Lung (tissue), 12 donors: ENCODE measurements around the gene PLG. TPM values are rescaled to one million over a fixed set of nuclear protein-coding genes. Genes with fewer than 3 reads are reported as not detected.
"Not testable (repeated sequence)": the region's sequence is repeated elsewhere in the genome, so short reads cannot be mapped to it uniquely, and the experiment has no call there.

Experiments
- ATAC-seq: fragments of 200-7000 bp; cut with Tn5 transposase; one replicate; pipeline ENCODE4 v1.9.1; 2020; ENCODE audit warnings: moderate number of reproducible peaks; ENCODE audit not compliant: insufficient read depth, low FRiP score
- DNase-seq, 3 donors: peaks; one replicate each; pipeline ENCODE4 v3.0.0-alpha.2; 2013 to 2017
- H3K27ac ChIP-seq, 2 donors: one replicate each; pipeline ENCODE4 v1.5.1; 2013; ENCODE audit warnings: mild to moderate bottlenecking in 2 of 2, moderate library complexity in 2 of 2, control low read depth in 1 of 2, inconsistent platforms in 1 of 2, low read depth in 1 of 2, low read length in 1 of 2
- H3K27me3 ChIP-seq, 3 donors: one replicate each; pipeline ENCODE4 v1.5.1; 2013; ENCODE audit warnings: low read length in 2 of 3; ENCODE audit not compliant: control insufficient read depth in 3 of 3, insufficient read depth in 3 of 3
- H3K36me3 ChIP-seq, 4 donors: one replicate each; pipeline ENCODE4 v1.5.1; 2013; ENCODE audit warnings: low read length in 4 of 4, mild to moderate bottlenecking in 1 of 4, moderate library complexity in 1 of 4; ENCODE audit not compliant: control insufficient read depth in 4 of 4, insufficient read depth in 4 of 4
- H3K4me1 ChIP-seq, 5 donors: one replicate each; pipeline ENCODE4 v1.5.1; 2013; ENCODE audit warnings: low read length in 5 of 5, mild to moderate bottlenecking in 2 of 5, moderate library complexity in 1 of 5; ENCODE audit not compliant: control insufficient read depth in 5 of 5, insufficient read depth in 5 of 5
- H3K4me3 ChIP-seq: one replicate; pipeline ENCODE4 v1.5.1; 2013; ENCODE audit warnings: mild to moderate bottlenecking, control low read depth, moderate library complexity
- H3K9ac ChIP-seq, 2 donors: one replicate each; pipeline ENCODE4 v1.5.1; 2013; ENCODE audit warnings: low read length in 2 of 2, control low read depth in 1 of 2; ENCODE audit not compliant: insufficient read depth in 1 of 2
- H3K9me3 ChIP-seq, 4 donors: one replicate each; pipeline ENCODE4 v1.5.1; 2013; ENCODE audit warnings: low read length in 3 of 4, mild to moderate bottlenecking in 1 of 4, moderate library complexity in 1 of 4; ENCODE audit not compliant: control insufficient read depth in 4 of 4, insufficient read depth in 3 of 4
- WGBS, 2 donors: extraction: QIAGEN DNeasy Blood & Tissue Kit; methylation state at CpG; one replicate each; pipeline ENCODE4 v1.1.7; 2013; 5-methylcytosine and 5-hydroxymethylcytosine counted together
- polyA plus RNA-seq, 2 donors: library from polyadenylated mRNA; stranded (reverse); fragments of 200-250 nt; gene quantifications; one replicate each; pipeline ENCODE4 v1.2.1, GENCODE V29; 2013
- total RNA-seq, 2 donors: library from RNA; depleted of rRNA in 1 of 2; stranded (reverse); fragments of >200 nt in 1 of 2; gene quantifications; one replicate each; pipeline ENCODE4 v1.2.1, GENCODE V29; 2014 to 2021
- TF ChIP-seq, protein P1 (sequence below): IDR thresholded peaks from 2 replicates; pipeline ENCODE4 v1.5.1; 2012; ENCODE audit warnings: mild to moderate bottlenecking; ENCODE audit errors: control extremely low read depth, extremely low read depth
- donor health status: control.
- donor health status: control.
- donor health status: Bipolar disorder and iron deficiency.
- donor health status: healthy.
- donor health status: DM: yes; HTN: yes; CAD: no.

PLG gene
- total and polyA plus RNA-seq, 4 donors, result 0.52 to 1.7 (median 1.5) TPM; not detected in 1

DNA sequence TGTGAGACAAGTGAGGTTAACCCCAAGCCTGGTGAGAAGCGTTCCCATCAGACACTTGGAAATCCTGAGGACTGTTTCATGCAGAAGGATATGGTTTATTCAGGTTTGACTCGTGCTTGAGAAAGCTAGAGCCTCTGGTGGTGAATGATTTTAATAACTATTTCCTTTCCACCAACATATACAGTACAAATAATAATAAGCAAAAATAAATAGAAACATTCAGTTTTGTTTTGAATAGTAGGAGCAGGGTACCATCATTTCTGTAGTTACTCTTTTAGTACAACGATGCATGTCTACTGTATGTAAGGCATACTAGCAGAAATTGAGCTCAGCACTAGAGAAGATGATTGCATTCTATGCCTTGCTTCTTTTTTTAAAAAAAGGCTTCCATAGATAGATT is 33.5 kb downstream of the PLG start:
- no peak for ATAC-seq
- Histone ChIP-seq H3K4me3 (no peak overlapping the region), H3K27ac (no peak overlapping the region), H3K9me3 (no peaks in the 10 kb centered on the region), H3K27me3 (no peaks in the 10 kb centered on the region), H3K9ac (no peak overlapping the region), H3K36me3 (no peaks in the 10 kb centered on the region), H3K4me1 (no peaks in the 10 kb centered on the region)
- no peak for DNase-seq
- WGBS, 2 donors, result 69 to 86% methylated on average over 3 of the region's 3 CpGs
- TF ChIP-seq, protein P1, sequence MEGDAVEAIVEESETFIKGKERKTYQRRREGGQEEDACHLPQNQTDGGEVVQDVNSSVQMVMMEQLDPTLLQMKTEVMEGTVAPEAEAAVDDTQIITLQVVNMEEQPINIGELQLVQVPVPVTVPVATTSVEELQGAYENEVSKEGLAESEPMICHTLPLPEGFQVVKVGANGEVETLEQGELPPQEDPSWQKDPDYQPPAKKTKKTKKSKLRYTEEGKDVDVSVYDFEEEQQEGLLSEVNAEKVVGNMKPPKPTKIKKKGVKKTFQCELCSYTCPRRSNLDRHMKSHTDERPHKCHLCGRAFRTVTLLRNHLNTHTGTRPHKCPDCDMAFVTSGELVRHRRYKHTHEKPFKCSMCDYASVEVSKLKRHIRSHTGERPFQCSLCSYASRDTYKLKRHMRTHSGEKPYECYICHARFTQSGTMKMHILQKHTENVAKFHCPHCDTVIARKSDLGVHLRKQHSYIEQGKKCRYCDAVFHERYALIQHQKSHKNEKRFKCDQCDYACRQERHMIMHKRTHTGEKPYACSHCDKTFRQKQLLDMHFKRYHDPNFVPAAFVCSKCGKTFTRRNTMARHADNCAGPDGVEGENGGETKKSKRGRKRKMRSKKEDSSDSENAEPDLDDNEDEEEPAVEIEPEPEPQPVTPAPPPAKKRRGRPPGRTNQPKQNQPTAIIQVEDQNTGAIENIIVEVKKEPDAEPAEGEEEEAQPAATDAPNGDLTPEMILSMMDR, result no peak

DNA sequence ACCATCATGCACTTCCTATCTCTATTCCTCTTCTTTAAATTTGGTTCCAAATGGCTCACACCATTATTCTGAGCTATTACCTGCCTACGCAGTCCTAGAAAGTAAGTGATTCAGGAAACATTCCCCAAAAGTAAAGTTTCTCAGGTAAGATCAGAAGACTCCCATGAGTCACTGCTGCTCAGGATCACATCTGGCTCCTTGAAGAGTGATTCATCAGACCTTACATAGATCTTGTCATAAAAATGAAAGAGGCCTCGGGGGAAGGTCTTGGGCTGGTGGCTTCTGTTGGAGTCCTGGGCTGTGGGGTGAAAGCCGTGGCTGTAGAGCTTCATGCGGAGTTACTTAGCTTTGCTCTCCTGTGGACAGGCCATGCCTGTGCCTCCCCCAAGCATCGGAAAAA is 35.9 kb downstream of the PLG start:
- Histone ChIP-seq H3K27me3 (no peaks in the 10 kb centered on the region), H3K4me1 (no peaks in the 10 kb centered on the region), H3K27ac (no peak overlapping the region), H3K9me3 (no peaks in the 10 kb centered on the region), H3K36me3 (no peaks in the 10 kb centered on the region), H3K4me3 (no peak overlapping the region), H3K9ac (no peak overlapping the region)
- DNase-seq, result no peak
- 93 to 95% methylated on average over 5 of the region's 5 CpGs for WGBS, 2 donors
- TF ChIP-seq, protein P1, result no peak
- ATAC-seq, result no peak

DNA sequence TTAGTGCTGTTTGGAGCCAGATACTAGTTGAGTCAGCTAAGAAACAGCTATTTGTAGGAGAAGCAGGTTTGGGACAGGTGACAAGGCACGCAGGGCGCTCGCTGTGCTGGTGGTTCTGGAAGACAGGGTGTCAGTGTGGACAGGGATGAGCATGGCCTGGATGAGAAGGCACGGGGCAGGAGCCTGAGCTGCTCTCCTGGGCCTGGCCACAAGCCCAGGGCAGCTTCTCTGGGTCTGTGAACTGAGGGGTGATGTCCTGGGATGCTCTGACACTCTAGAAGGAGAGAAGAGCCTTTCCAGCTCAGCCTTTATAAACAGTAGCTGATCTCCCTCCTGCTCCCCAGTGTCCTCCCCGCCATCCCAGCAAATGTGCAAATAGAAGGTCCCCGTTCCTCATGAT is 37.9 kb downstream of the PLG start:
- Histone ChIP-seq H3K9ac (no peak overlapping the region), H3K27me3 (no peaks in the 10 kb centered on the region), H3K9me3 (no peaks in the 10 kb centered on the region), H3K36me3 (no peaks in the 10 kb centered on the region), H3K4me1 (no peaks in the 10 kb centered on the region), H3K27ac (no peak overlapping the region), H3K4me3 (no peak overlapping the region)
- ATAC-seq, result no peak
- DNase-seq, result no peak
- WGBS, 2 donors, result 79 to 85% methylated on average over 6 of the region's 6 CpGs
- TF ChIP-seq, protein P1, result no peak

DNA sequence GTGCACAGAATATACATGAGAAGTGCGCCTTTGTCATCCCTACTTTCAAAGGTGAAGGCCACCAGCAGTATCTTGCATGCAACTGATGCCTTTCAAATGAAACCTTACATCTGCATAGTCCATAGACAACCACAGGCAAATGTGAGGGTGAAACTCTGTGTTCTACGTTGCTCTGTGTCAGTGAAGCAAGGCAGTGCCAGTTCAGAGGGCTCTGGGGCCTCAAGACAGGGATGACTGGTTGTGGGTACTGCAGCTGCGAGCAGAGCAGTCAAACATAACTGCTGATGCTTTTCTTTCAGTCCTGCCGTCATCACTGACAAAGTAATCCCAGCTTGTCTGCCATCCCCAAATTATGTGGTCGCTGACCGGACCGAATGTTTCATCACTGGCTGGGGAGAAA is 39.0 kb downstream of the PLG start:
- not testable (repeated sequence) for H3K27ac ChIP-seq, H3K4me1 ChIP-seq, H3K9me3 ChIP-seq, DNase-seq, H3K27me3 ChIP-seq, H3K4me3 ChIP-seq, H3K36me3 ChIP-seq, ATAC-seq, H3K9ac ChIP-seq
- 82 to 88% methylated on average over 7 of the region's 7 CpGs for WGBS, 2 donors
